ENCODE measurements around the gene TTC23L. TPM values are rescaled to one million over a fixed set of nuclear protein-coding genes. Genes with fewer than 3 reads are reported as not detected.

Gene TTC23L
- total and polyA plus RNA-seq, 2 donors from 2014 or later, result 0.39 to 1.7 TPM

- Histone ChIP-seq H3K4me1 (ENCODE audit: control insufficient read depth in 2 of 3, insufficient read depth in 2 of 3, low read depth in 1 of 3, low read length in 3 of 3) (peaks cover 0 to 5% (median 0%) of the 10 kb centered on the region in 3 donors), H3K9me3 (ENCODE audit: control insufficient read depth in 2 of 3, insufficient read depth in 1 of 3, low read length in 3 of 3) (no peaks in the 10 kb centered on the region), H3K9ac (ENCODE audit: low read length in 3 of 3) (no peak overlapping the region), H3K36me3 (ENCODE audit: control insufficient read depth in 2 of 3, insufficient read depth in 3 of 3, low read length in 3 of 3) (peaks cover 0 to 5% (median 0%) of the 10 kb centered on the region in 3 donors), H3K4me3 (ENCODE audit: low read length in 3 of 3) (no peak overlapping the region), H3K27me3 (ENCODE audit: control insufficient read depth, insufficient read depth, low read length) (no peaks in the 10 kb centered on the region), H3K27ac (ENCODE audit: low read depth in 2 of 2, low read length in 2 of 2) (no peak overlapping the region)
- no peak for FAIRE-seq
- DNase-seq, result no peak
- intact Hi-C loops (cut with DNase I), result no loop called here
- TF ChIP-seq CTCF (IDR thresholded peaks at IDR 0.05; ENCODE audit: borderline replicate concordance, extremely low read depth, insufficient read depth), result no peak
These were observed 47.2 kb upstream of the TTC23L start for GRCh38 chr5:34791761-34792244.

- no peak overlapping the region for H3K9ac ChIP-seq (ENCODE audit: low read length in 3 of 3)
- no peak for TF ChIP-seq CTCF (IDR thresholded peaks at IDR 0.05; ENCODE audit: borderline replicate concordance, extremely low read depth, insufficient read depth)
- FAIRE-seq (no peak), DNase-seq (no peak)
- H3K27me3 ChIP-seq (ENCODE audit: control insufficient read depth, insufficient read depth, low read length), result no peaks in the 10 kb centered on the region
- no peaks in the 10 kb centered on the region for H3K4me1 ChIP-seq (ENCODE audit: control insufficient read depth in 2 of 3, insufficient read depth in 2 of 3, low read depth in 1 of 3, low read length in 3 of 3)
- H3K4me3 ChIP-seq (ENCODE audit: low read length in 3 of 3), result no peak overlapping the region
- H3K9me3 ChIP-seq (ENCODE audit: control insufficient read depth in 2 of 3, insufficient read depth in 1 of 3, low read length in 3 of 3), result no peaks in the 10 kb centered on the region
- H3K36me3 ChIP-seq (ENCODE audit: control insufficient read depth in 2 of 3, insufficient read depth in 3 of 3, low read length in 3 of 3), result peaks cover 0 to 42% (median 23%) of the 10 kb centered on the region in 3 donors
- intact Hi-C loops (cut with DNase I), result no loop called here
- no peak overlapping the region for H3K27ac ChIP-seq (ENCODE audit: low read depth in 2 of 2, low read length in 2 of 2)
These were observed 36.0 kb upstream of the TTC23L start for GRCh38 chr5:34802834-34803563.

GRCh38 chr5:34803974-34804732 is 34.8 kb upstream of the TTC23L start:
- intact Hi-C loops (cut with DNase I), result no loop called here
- no peak overlapping the region for H3K27ac ChIP-seq (ENCODE audit: low read depth in 2 of 2, low read length in 2 of 2)
- H3K27me3 ChIP-seq (ENCODE audit: control insufficient read depth, insufficient read depth, low read length), result no peaks in the 10 kb centered on the region
- peaks cover 0 to 36% (median 17%) of the 10 kb centered on the region in 3 donors for H3K36me3 ChIP-seq (ENCODE audit: control insufficient read depth in 2 of 3, insufficient read depth in 3 of 3, low read length in 3 of 3)
- no peak overlapping the region for H3K9ac ChIP-seq (ENCODE audit: low read length in 3 of 3)
- DNase-seq (no peak), FAIRE-seq (no peak)
- no peaks in the 10 kb centered on the region for H3K4me1 ChIP-seq (ENCODE audit: control insufficient read depth in 2 of 3, insufficient read depth in 2 of 3, low read depth in 1 of 3, low read length in 3 of 3)
- H3K4me3 ChIP-seq (ENCODE audit: low read length in 3 of 3), result no peak overlapping the region
- no peak for TF ChIP-seq CTCF (IDR thresholded peaks at IDR 0.05; ENCODE audit: borderline replicate concordance, extremely low read depth, insufficient read depth)
- no peaks in the 10 kb centered on the region for H3K9me3 ChIP-seq (ENCODE audit: control insufficient read depth in 2 of 3, insufficient read depth in 1 of 3, low read length in 3 of 3)

Data from kidney (tissue), 14 donors.